LNCAP (cell line): Measurements from ENCODE around the gene ATG2B.

Source experiments
- CTCF ChIP-seq: fragments of 450-650 bp; IDR thresholded peaks from 2 replicates; pipeline ENCODE4 v1.5.1; 2017; ENCODE audit warnings: mild to moderate bottlenecking

ATG2B gene

GRCh38 chr14:96320605-96321004 lies 42.5 kb downstream of the ATG2B start:
- no peak for TF ChIP-seq CTCF

GRCh38 chr14:96318836-96319235 lies 44.3 kb downstream of the ATG2B start:
- no peak for TF ChIP-seq CTCF

- TF ChIP-seq CTCF: no peak
Measured at GRCh38 chr14:96316087-96316486, 47.1 kb downstream of the ATG2B start.

- no peak for TF ChIP-seq CTCF
Measured at GRCh38 chr14:96310906-96311305, 52.2 kb downstream of the ATG2B start.

- TF ChIP-seq CTCF: no peak
Measured at GRCh38 chr14:96309896-96310330, 53.2 kb downstream of the ATG2B start.

GRCh38 chr14:96309133-96309895 lies 53.8 kb downstream of the ATG2B start:
- no peak for TF ChIP-seq CTCF

- no peak for TF ChIP-seq CTCF
Measured at GRCh38 chr14:96307434-96307833, 55.7 kb downstream of the ATG2B start.

- no peak; the same call in 1 of the 2 replicates for TF ChIP-seq CTCF
Measured at GRCh38 chr14:96304956-96305355, 58.2 kb downstream of the ATG2B start.
